ENCODE measurements around the gene TAGAP.

DNA sequence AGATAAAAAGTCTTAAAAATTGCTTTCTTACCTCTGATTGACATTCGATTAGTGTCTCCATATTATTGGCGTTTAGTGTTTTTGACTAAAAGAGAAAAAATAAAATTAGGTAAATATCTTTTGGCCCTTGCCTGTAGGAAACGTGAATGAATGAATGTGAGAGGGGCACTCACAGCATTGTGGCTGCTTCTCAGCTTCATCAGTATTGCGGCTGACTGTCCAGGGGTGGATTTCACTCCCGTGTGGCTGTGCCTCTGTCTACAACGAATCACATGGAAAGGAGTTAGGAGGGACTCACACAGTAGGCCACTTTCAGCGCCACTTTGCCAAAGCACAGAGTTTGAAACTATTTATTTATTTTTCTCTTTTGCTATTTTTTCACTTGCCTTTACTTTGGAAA is 844 bp downstream of the TAGAP start:
- no peak for TF ChIP-seq CTCF (IDR thresholded peaks at IDR 0.05)
- TF ChIP-seq POLR2A (IDR thresholded peaks at IDR 0.05), result no peak
